WTC11 (cell line): ENCODE results near the gene EEF1AKMT3.
A peak's percentile ranks its signal among the peaks of the same experiment; 100 is the strongest.

Experiments used
- ARID4B ChIP-seq: sonication (generic); formaldehyde crosslinking; IDR thresholded peaks from 2 replicates; pipeline ENCODE4 v1.8.0; 2023; ENCODE audit warnings: missing genetic modification reagents, mild to moderate bottlenecking, borderline replicate concordance
- CTCF ChIP-seq: fragments of 200-600 bp; IDR thresholded peaks from 2 replicates; pipeline ENCODE4 v1.8.0; 2022; ENCODE audit warnings: antibody characterized with exemption
- E2F4 ChIP-seq: sonication (generic); formaldehyde crosslinking; IDR thresholded peaks from 2 replicates; pipeline ENCODE4 v1.8.1; 2022; ENCODE audit warnings: low read depth, mild to moderate bottlenecking, moderate library complexity, missing genetic modification reagents, borderline replicate concordance
- FOXP1 ChIP-seq: sonication (generic); formaldehyde crosslinking; IDR thresholded peaks from 2 replicates; pipeline ENCODE4 v1.8.0; 2022; ENCODE audit warnings: missing genetic modification reagents, mild to moderate bottlenecking, moderate library complexity, borderline replicate concordance
- FOXP4 ChIP-seq: sonication (generic); formaldehyde crosslinking; IDR thresholded peaks from 2 replicates; pipeline ENCODE4 v1.8.0; 2022; ENCODE audit warnings: mild to moderate bottlenecking, missing genetic modification reagents
- IRF1 ChIP-seq: sonication (generic); formaldehyde crosslinking; IDR thresholded peaks from 2 replicates; pipeline ENCODE4 v1.8.0; 2023; ENCODE audit warnings: missing genetic modification reagents
- MAX ChIP-seq: sonication (generic); formaldehyde crosslinking; IDR thresholded peaks from 2 replicates; pipeline ENCODE4 v1.8.0; 2022; ENCODE audit warnings: mild to moderate bottlenecking, missing genetic modification reagents
- MYBL2 ChIP-seq: sonication (generic); formaldehyde crosslinking; IDR thresholded peaks from 2 replicates; pipeline ENCODE4 v1.8.1; 2023; ENCODE audit warnings: mild to moderate bottlenecking, moderate library complexity, missing genetic modification reagents
- NFE2L1 ChIP-seq: sonication (generic); formaldehyde crosslinking; IDR thresholded peaks from 2 replicates; pipeline ENCODE4 v1.8.1; 2023; ENCODE audit warnings: missing genetic modification reagents
- NFYB ChIP-seq: sonication (generic); formaldehyde crosslinking; conservative IDR thresholded peaks from 2 replicates; pipeline ENCODE4 v1.8.0; 2022; ENCODE audit warnings: low read depth, missing genetic modification reagents
- PREB ChIP-seq: sonication (generic); formaldehyde crosslinking; IDR thresholded peaks from 2 replicates; pipeline ENCODE4 v1.8.1; 2022; ENCODE audit warnings: mild to moderate bottlenecking, missing genetic modification reagents, moderate library complexity, borderline replicate concordance
- RELA ChIP-seq: sonication (generic); formaldehyde crosslinking; IDR thresholded peaks from 2 replicates; pipeline ENCODE4 v1.8.1; 2022; ENCODE audit warnings: missing genetic modification reagents, mild to moderate bottlenecking, borderline replicate concordance
- SP1 ChIP-seq: sonication (generic); formaldehyde crosslinking; conservative IDR thresholded peaks from 2 replicates; pipeline ENCODE4 v1.8.1; 2022; ENCODE audit warnings: missing genetic modification reagents

GRCh38 chr12:57735952-57736740 lies 36.3 kb upstream of the EEF1AKMT3 start:
- no peak for TF ChIP-seq CTCF
- no peak for TF ChIP-seq MYBL2 (CRISPR knock-in tag)
- no peak for TF ChIP-seq NFYB (CRISPR knock-in tag)
- TF ChIP-seq FOXP4 (CRISPR knock-in tag) = no peak
- TF ChIP-seq RELA = no peak
- TF ChIP-seq PREB (CRISPR knock-in tag) = no peak
- no peak for TF ChIP-seq NFE2L1 (CRISPR knock-in tag)
- TF ChIP-seq ARID4B (CRISPR knock-in tag) = no peak
- no peak for TF ChIP-seq E2F4 (CRISPR knock-in tag)
- peak; percentile 22; the same call in 1 of the 2 replicates for TF ChIP-seq SP1
- no peak; the same call in 1 of the 2 replicates for TF ChIP-seq MAX (CRISPR knock-in tag)
- no peak for TF ChIP-seq FOXP1 (CRISPR knock-in tag)
- no peak for TF ChIP-seq IRF1 (CRISPR knock-in tag)
